Measurements from ENCODE around the gene SLC28A1.
"Not testable (repeated sequence)": the region's sequence is repeated elsewhere in the genome, so short reads cannot be mapped to it uniquely, and the experiment has no call there.

The SLC28A1 gene, protein sequence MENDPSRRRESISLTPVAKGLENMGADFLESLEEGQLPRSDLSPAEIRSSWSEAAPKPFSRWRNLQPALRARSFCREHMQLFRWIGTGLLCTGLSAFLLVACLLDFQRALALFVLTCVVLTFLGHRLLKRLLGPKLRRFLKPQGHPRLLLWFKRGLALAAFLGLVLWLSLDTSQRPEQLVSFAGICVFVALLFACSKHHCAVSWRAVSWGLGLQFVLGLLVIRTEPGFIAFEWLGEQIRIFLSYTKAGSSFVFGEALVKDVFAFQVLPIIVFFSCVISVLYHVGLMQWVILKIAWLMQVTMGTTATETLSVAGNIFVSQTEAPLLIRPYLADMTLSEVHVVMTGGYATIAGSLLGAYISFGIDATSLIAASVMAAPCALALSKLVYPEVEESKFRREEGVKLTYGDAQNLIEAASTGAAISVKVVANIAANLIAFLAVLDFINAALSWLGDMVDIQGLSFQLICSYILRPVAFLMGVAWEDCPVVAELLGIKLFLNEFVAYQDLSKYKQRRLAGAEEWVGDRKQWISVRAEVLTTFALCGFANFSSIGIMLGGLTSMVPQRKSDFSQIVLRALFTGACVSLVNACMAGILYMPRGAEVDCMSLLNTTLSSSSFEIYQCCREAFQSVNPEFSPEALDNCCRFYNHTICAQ

DNA sequence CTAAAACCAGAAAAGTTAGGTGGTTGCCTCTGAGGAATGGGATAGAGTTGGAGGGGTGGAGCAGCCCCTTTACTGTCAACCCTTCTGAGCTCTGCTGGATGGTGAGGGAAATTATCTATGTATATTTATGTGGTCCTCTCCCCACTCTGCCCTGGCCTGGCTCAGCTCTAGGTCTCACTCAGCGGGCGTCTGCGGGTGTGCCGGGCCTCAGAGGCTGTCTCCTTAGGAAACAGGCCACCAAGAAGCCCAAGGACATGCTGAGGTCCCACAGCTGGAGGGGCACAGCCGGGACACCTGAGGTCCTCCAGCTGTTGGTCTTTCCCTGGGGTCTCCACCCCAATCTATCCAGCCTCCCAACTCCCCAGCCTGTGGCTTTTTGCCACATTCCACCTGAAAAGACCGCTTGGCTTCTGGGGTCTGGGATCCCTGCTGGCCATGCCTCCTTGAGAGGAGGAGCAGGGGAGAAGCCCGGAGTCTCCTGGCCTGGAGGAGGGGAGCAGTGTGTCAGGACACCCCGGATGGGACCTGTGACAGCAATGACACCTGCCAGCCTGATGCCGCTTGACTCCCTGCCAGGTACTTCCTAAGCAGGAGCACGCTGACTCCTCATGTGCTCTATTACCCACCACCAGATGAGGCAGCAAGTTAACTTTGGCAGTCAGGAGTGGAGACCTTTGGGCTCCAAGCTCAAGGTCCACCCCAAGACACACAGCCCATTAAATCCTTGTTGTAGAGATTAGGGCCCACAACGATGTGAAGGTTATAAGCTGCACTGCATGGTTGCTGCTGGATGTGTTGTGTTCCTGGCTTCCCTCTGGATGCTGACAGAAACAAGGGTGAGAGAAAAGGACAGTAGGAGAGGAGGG is at the start of gene SLC28A1:
SLC28A1 (plus strand) TSS at position 747 of the 866 bp plus-strand sequence. CDS start 3,099 bp downstream, outside the sequence.
- DNase-seq (ENCODE audit: low read depth): no peak

- DNase-seq (ENCODE audit: low read depth): no peak
These were observed 49.5 kb upstream of the SLC28A1 start for GRCh38 chr15:84834969-84835368.

DNA sequence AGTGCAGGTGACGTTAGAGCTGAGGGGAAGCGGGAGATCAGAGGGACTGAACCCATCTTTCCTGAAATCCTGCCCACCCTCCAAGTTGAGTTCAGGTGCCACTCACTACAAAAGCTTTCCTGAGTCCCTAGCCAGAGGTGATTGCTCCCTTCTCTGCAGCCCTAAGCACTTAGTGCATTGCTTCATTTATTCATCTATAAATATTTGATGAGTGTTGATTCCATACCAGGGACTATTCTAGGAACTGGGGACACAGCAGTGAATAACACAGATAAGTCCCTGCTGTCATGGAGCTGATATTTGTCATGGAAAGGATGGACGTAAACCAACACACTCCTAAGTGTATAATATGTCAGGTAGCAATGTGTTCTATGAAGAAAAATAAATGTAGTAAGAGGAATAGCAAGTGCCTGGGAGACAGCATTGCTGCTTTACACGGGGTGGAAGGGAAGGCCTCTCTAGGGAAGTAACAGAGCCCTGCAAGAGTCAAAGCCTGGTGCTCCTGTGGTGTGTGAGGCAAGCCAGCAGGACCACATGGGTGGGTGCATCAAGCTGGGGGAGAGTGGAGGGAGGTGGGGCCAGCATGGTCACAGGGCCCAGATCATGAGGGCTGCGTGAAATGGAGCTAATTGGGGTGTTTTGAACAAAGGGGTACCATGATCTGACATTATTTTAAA is 48.7 kb upstream of the SLC28A1 start:
- DNase-seq (ENCODE audit: low read depth): no peak

- no peak for DNase-seq (ENCODE audit: low read depth)
These were observed 47.6 kb upstream of the SLC28A1 start for GRCh38 chr15:84836844-84837243.

DNA sequence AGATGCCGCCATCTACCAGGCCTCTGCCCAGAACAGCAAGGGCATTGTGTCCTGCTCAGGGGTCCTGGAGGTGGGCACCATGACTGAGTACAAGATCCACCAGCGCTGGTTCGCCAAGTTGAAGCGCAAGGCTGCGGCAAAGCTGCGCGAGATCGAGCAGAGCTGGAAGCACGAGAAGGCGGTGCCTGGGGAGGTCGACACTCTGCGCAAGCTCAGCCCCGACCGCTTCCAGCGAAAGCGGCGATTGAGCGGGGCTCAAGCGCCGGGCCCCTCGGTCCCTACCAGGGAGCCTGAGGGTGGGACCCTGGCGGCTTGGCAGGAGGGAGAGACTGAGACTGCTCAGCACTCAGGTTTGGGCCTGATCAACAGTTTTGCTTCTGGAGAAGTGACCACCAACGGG is 44.7 kb upstream of the SLC28A1 start:
- DNase-seq (ENCODE audit: low read depth): no peak

DNA sequence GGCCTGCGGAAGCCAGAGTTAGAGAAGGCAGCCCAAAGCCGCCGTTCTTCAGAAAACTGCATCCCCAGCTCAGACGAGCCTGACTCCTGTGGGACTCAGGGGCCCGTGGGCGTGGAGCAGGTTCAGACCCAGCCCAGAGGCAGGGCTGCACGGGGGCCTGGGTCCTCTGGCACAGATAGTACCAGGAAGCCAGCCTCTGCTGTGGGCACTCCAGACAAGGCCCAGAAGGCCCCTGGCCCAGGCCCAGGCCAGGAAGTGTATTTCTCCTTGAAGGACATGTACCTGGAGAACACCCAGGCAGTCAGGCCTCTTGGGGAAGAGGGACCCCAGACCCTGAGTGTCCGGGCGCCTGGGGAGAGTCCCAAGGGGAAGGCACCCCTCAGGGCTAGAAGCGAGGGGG is 44.2 kb upstream of the SLC28A1 start:
- DNase-seq (ENCODE audit: low read depth): no peak

GRCh38 chr15:84840741-84841429 is 43.6 kb upstream of the SLC28A1 start:
- DNase-seq (ENCODE audit: low read depth): peak; percentile 45

DNA sequence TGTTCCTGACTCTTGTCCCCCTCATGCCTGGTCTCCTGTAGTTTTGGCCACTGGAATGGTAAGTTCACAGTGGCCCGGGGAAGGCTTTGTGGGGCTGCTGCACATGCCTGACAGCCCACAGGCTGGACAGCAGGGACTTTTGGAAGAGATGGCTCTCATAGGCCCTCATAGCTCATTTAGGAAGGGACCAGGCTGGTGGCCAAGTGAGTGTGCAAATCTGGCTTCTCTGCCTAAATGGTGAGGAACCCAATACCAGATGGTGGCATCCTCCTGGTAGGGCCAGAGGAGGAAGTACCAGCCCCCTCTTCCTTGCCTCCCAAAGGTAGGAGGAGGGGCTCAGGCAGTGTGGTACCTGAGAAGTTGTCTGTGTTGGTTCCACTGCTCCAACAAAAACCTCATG is 41.7 kb upstream of the SLC28A1 start:
- no peak for DNase-seq (ENCODE audit: low read depth)

GRCh38 chr15:84844964-84845363 is 39.5 kb upstream of the SLC28A1 start:
- DNase-seq (ENCODE audit: low read depth): no peak

DNA sequence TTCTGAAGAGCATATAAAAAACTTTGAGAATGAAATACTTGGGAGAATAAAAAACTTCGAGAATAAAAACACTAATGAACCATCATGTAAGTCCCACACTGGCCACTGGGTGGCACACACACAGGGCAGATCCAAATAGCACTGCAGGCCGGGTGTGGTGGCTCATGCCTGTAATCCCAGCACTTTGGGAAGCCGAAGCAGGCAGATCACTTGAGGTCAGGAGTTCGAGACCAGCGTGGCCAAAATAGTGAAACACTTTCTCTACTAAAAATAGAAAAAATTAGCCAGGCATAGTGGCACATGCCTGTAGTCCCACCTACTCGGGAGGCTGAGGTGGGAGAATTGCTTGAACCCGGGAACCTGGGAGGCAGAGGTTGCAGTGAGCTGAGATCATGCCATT is 38.8 kb upstream of the SLC28A1 start:
- not testable (repeated sequence) for DNase-seq (ENCODE audit: low read depth)

- no peak for DNase-seq (ENCODE audit: low read depth)
These were observed 38.2 kb upstream of the SLC28A1 start for GRCh38 chr15:84846269-84846668.

DNA sequence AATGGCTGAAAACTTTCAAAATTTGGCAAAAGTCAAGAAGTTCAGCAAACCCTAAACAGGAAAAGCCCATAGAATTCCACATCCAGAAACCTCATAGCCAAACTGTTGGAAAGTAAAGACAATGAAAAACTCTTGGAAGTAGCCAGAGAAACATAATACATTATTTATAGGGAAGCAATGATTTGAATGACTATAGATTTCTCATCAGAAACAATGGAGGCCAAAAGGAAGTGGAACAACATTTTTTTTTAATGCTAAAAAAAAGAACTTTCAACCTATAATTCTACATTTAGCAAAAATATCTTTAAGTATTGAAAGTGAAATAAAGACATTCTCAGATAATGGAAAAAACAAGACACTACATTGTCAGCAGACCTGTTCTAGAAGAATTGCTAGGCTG is 37.1 kb upstream of the SLC28A1 start:
- no peak for DNase-seq (ENCODE audit: low read depth)

GRCh38 chr15:84852212-84852611 is 32.2 kb upstream of the SLC28A1 start:
- no peak for DNase-seq (ENCODE audit: low read depth)

DNA sequence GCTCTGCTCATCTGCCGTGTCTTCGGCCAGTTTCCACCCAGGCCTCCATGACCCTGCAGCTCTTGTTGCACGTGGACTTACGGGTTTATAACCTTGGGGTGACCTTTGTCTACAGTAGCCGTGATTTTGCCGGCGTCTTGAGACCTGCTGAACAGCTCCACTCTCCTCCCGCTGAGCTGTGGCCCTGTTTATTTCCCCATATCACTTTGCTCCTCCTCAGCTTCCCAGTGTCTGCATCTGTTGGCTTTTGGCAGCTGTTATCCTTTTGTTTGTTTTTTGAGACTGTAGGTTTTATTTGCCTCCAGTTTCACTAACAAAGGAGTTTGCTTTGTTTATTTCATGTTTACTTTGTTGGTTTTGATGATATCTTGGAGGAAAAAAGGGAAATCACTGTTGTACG is 29.3 kb upstream of the SLC28A1 start:
- DNase-seq (ENCODE audit: low read depth): no peak

- DNase-seq (ENCODE audit: low read depth): no peak
These were observed 28.7 kb upstream of the SLC28A1 start for GRCh38 chr15:84855765-84856164.

DNA sequence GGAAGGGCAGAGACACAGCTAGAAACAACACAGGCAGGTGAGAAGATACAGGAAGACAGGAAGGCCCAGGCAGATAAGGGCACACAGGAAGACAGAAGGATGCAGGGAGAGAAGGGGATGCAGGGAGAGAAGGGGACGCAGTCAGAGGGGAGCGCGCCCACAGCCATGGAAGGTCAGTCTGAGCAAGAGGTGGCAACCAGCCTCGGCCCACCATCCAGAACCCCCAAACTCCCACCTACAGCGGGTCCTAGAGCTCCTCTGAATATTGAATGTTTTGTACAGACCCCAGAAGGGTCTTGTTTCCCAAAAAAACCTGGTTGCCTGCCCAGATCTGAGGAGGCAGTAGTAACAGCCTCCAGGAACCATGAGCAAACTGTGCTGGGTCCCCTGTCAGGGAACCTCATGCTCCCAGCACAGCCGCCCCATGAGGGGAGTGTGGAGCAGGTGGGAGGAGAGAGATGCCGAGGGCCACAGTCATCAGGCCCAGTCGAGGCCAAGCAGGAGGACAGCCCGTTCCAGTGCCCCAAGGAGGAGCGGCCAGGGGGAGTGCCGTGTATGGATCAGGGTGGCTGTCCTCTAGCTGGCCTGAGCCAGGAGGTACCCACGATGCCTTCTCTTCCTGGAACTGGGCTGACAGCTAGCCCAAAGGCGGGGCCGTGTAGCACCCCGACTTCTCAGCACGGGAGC is 27.6 kb upstream of the SLC28A1 start:
- DNase-seq (ENCODE audit: low read depth): no peak

GRCh38 chr15:84857418-84858004 is 27.0 kb upstream of the SLC28A1 start:
- DNase-seq (ENCODE audit: low read depth): no peak

GRCh38 chr15:84858231-84858630 is 26.2 kb upstream of the SLC28A1 start:
- DNase-seq (ENCODE audit: low read depth): no peak

DNA sequence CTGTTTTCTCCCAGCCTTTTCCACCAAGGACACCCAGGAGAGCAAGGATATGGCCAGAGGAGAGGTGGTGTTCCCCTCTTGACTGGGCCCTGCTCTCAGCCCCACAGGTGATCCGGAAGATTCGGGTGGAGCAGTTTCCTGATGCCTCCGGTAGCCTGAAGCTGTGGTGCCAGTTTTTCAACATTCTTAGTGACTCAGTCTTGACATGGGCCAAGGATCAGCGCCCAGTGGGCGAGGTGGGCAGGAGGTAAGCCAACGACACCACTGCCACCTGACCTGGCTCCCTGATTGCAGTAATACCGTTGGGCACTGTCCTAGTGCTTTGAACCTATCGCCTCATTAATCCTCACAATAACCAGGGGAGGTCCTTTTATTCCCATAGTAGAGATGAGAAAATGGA is 25.3 kb upstream of the SLC28A1 start:
- no peak for DNase-seq (ENCODE audit: low read depth)

- no peak for DNase-seq (ENCODE audit: low read depth)
These were observed 24.8 kb upstream of the SLC28A1 start for GRCh38 chr15:84859651-84860050.
